ENCODE measurements around the gene KRT84.

DNA sequence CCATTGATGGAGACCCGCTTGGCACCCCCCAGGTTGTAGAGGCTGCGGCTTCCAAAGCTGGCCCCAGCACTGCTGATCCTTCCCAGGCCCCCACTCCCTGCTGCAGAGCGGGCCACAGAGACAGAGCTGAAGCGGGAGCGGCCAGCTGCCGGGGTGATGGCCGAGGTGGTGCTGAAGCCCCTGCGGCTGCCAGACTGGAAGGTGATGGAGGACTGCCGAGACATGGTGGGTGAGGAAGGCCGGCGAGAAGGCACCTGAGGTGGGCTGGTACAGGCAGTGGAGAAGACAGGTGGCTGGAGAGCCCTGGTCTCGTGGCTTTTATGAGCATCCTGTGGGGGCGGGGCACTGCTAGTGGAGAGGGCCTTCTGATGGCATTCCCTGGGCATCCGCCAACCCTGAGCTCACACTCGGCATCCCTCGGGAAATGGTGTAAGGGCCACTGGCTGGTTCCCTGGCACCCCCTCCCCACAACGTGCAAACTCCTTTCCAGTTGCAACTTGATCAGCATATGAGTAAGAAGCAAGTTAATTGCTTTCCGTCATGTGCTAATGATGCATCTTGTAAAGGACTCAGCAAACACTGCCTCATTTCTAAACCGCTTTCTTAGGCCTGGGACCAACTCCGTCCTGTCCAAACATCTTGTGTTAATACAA lies 48.8 kb upstream of the KRT84 start, which contains the start of gene KRT75:
- TF ChIP-seq, protein P1, sequence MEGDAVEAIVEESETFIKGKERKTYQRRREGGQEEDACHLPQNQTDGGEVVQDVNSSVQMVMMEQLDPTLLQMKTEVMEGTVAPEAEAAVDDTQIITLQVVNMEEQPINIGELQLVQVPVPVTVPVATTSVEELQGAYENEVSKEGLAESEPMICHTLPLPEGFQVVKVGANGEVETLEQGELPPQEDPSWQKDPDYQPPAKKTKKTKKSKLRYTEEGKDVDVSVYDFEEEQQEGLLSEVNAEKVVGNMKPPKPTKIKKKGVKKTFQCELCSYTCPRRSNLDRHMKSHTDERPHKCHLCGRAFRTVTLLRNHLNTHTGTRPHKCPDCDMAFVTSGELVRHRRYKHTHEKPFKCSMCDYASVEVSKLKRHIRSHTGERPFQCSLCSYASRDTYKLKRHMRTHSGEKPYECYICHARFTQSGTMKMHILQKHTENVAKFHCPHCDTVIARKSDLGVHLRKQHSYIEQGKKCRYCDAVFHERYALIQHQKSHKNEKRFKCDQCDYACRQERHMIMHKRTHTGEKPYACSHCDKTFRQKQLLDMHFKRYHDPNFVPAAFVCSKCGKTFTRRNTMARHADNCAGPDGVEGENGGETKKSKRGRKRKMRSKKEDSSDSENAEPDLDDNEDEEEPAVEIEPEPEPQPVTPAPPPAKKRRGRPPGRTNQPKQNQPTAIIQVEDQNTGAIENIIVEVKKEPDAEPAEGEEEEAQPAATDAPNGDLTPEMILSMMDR (conservative IDR thresholded peaks at IDR 0.05; ENCODE audit: low read depth, low read length): no peak
- TF ChIP-seq POLR2A (IDR thresholded peaks at IDR 0.05; ENCODE audit: low read depth, low read length): no peak
